HG03521 (cell line): ENCODE data around the gene PNKD.
"Not testable (repeated sequence)": the region's sequence is repeated elsewhere in the genome, so short reads cannot be mapped to it uniquely, and the experiment has no call there.

ENCODE experiments used
- ATAC-seq: cut with Tn5 transposase; IDR thresholded peaks from one replicate; pipeline ENCODE4 v1.9.1; 2021; ENCODE audit warnings: mild to moderate bottlenecking, moderate library complexity; ENCODE audit not compliant: unreplicated experiment

The PNKD gene

GRCh38 chr2:218291318-218292047 lies 21.2 kb downstream of the PNKD start:
- no peak for ATAC-seq

- peak; percentile 69 for ATAC-seq
Measured at GRCh38 chr2:218292048-218293014, 22.0 kb downstream of the PNKD start, which contains the start of gene TMBIM1. TMBIM1 (minus strand) TSS chr2:218292503; CDS start chr2:218282141, 10,362 bp downstream.

- no peak for ATAC-seq
Measured at GRCh38 chr2:218293715-218294429, 23.6 kb downstream of the PNKD start.

DNA sequence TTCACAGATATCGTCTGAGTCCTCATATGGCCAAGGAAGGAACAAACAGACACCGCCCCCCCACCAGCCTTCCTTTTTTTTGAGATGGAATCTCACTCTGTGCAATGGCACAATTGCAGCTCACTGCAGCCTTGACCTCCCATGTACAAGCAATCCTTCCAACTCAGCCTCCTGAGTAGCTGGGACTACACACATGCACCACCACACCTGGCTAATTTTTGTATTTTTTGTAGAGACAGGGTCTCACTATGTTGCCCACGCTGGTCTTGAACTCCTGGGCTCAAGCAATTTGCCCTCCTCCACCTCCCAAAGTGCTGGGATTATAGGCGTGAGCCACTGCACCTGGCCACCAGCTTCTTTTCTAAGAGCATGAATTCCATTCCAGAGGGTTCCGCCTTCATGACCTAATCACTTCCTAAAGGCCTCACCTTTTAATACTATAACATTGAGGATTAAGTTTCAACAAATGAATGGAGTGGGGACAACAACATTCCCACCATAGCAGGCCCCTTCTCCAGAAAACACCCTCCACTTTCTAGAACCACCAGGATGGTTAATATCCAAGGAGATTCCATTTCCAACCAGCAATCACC lies 24.2 kb downstream of the PNKD start:
- ATAC-seq: no peak

DNA sequence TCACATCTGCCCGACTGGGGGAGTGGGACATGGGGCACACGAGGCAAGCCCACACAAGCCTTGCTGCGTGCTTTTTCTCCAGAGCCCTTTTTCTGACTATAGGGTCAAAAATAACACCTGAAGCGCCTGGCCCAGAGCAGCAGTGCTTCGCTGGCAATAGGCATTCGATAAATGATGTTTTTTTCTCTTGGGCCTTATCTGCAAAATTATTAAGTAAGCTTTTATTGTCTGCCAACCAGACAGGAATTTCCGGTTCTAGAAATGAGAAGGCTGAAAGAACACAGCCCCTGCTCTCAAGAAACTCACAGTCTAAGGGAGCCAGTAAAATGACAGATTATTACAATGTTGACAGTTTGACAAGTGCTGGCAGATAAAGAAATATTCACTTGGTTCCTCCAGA lies 24.7 kb downstream of the PNKD start:
- ATAC-seq: no peak

DNA sequence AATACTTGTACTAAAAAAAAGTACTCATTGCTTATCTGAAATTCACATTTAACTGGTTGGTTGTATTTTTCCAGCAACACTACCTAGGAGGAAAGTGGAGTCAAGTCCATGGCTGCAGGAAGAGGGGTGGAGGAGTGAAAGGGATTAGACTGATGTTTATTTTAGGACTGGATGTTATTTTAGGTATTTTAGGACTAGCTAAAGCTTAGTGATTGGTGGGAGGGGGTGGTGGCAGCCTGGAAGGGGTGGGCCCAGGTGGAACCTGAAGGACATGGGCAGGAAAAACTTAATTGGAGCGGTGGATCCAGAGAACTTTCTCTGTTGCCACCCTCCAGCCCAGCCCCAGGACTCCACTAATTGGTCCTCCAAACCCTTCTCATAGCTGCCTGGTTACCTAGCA lies 25.9 kb downstream of the PNKD start:
- no peak for ATAC-seq

DNA sequence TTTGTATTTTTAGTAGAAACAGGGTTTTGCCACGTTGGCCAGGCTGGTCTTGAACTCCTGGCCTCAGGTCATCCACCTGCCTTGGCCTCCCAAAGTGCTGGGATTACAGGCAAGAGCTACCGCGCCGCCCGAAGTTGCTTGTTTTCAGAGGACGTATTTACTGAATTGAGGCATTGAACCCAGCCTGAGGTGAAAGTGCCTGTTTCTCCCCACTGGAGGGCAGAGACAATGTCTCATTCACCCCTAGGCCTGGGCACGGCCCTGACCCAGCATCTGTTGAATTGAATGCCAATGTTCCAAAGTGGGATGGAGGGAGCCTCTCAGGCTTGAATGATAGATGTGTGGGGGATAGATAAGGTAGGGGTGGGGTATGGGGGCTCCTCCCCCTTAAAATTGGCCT lies 26.5 kb downstream of the PNKD start:
- no peak for ATAC-seq

GRCh38 chr2:218298314-218298875 lies 28.1 kb downstream of the PNKD start:
- ATAC-seq: no peak

DNA sequence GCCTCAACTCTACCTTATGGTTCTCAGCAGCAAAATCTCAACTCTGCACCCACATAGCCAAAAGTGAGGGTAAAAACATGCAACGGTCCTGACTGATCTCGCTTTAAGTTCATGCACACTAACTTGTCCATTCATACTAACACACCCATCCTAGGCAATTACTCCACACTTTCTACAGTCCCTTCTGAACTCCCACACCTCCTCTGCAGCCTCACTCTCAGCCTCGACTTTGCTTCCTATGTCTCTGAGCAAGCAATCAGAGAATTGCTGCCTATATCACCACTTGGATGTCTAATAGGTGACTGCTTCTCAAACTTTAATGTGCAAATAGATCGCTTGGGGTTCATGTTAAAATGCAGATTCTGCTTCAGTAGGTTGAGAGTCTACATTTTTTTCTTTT lies 29.8 kb downstream of the PNKD start:
- ATAC-seq: no peak

GRCh38 chr2:218301176-218301819 lies 31.0 kb downstream of the PNKD start:
- ATAC-seq: peak; percentile 73

GRCh38 chr2:218305383-218305782 lies 35.1 kb downstream of the PNKD start:
- no peak for ATAC-seq

DNA sequence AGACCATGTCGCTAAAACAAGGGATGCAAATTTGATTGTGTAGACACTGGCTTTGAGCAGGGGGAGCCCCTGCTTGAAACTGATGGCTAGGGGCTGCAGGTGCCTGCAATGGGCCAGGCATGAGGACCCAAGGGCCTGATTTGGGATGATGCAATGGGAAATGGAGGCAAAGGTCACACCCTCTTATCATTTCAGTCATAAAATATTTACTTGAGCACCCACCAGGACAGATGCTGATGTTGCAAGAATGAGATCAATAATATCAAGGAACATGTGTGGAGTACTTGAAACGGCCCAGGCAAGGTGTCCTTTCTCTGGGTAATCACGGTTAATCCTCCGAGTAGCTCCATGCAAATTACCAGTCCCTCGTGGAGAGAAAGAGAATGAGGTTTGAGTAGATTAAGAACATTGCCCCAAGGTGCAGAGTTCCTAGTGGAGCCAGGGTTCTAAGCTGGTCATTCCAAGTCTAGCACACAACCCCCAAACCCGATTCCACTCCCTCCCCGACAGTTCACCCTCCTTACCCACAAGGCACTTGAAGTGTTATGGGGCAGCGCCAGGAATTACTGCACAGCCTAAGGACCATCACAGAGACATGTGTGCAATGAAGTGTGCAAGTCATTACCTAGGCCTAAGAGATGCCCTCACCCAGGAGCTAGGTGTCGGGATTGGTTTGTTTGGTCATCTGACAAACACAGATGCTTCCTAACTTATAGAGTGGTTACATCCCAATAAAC lies 36.0 kb downstream of the PNKD start:
- no peak for ATAC-seq

GRCh38 chr2:218307415-218308090 lies 37.2 kb downstream of the PNKD start:
- ATAC-seq: no peak

DNA sequence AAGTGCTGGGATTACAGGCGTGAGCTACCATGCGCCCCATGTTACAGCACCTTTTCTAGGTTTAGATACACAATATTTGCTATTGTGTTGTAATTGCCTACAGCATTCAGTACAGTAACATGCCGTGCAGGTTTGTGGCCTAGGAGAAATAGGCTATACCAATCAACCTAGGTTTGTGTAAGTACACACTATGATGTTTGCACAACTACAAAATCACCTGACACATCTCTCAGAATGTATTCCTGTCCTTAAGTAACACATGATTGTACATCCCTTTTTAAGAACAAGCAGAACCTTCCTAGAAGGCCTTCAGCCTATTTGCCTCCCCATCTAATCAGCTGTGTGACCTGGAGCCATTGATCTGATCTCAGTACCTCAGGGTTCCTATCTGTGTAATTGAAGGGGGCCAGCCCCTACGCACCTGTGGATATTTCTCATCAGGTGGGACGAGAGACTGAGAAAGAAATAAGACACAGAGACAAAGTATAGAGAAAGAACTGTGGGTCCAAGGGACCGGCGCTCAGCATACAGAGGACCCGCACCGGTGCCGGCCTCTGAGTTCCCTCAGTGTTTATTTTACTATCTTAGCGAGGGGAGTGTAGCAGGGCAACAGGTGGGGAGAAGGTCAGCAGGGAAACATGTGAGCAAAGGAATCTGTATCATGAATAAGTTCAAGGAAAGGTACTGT lies 40.7 kb downstream of the PNKD start:
- no peak for ATAC-seq

GRCh38 chr2:218311541-218312266 lies 41.4 kb downstream of the PNKD start:
- ATAC-seq: not testable (repeated sequence)

GRCh38 chr2:218312267-218312756 lies 42.0 kb downstream of the PNKD start:
- no peak for ATAC-seq

DNA sequence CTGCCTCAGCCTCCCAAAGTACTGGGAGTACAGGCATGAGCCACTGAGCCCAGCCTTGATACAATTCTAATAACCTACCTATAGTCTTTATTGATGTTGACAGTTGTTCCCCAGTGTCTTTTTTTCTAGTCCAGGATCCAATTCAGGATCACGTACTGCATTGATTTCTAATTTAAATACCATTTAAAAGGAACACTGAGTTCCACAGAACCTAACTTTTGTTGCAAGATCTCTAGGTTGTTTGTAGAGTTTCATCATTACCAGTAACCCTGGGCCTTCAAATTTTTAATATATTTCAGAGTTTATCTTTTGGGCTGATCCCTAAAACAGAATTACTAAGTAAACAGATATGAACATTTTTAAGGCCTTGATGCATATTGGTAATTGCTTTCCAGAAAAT lies 43.0 kb downstream of the PNKD start:
- no peak for ATAC-seq
